Measurements from ENCODE around the gene SLX4IP. TPM values are rescaled to one million over a fixed set of nuclear protein-coding genes. Genes with fewer than 3 reads are reported as not detected.

The SLX4IP gene
- total and polyA plus RNA-seq, 2 donors (not counting 3 experiments of a cell fraction or from before 2014, with no cell fraction given): 1.9 to 4.5 TPM

DNA sequence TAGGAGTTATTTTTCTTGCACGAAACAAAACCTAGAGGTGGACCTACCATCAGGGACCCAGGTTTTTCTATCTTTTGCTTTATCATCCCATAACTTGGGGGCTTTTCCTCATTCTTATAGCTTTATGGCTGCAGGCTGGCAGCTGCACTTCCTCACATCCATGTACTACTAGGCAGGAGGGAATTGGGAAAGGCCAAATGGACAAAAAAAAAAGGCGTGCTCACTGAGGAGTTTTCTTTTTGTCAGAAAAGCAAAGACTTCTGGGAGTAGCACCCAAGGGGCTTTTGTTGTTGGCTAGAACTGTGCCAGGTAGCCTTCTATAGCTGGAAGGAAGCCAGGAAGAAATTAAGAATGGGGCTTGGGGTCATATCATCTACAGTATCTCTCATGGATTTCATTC, 61.4 kb downstream of the SLX4IP start:
- Histone ChIP-seq H3K27me3 (ENCODE audit: control insufficient read depth in 2 of 2, insufficient read depth in 2 of 2, low read length in 2 of 2) (no peaks in the 10 kb centered on the region), H2AFZ (ENCODE audit: low read depth, low read length) (no peak overlapping the region), H3K4me1 (ENCODE audit: control insufficient read depth, extremely low read depth, insufficient read depth, low read length) (peaks cover 10% of the 10 kb centered on the region), H3K9me3 (replicated peaks; ENCODE audit: control insufficient read depth, insufficient read depth, low read length) (no peaks in the 10 kb centered on the region), H3K4me3 (replicated peaks in 1 of 3; ENCODE audit: insufficient read depth in 1 of 3, low read depth in 1 of 3, low read length in 3 of 3) (no peak overlapping the region), H3K27ac (ENCODE audit: insufficient read depth, low read depth, low read length) (no peak overlapping the region), H3K36me3 (ENCODE audit: control insufficient read depth in 2 of 2, extremely low read depth in 1 of 2, insufficient read depth in 2 of 2, low read length in 2 of 2) (no peaks in the 10 kb centered on the region), H3K9ac (replicated peaks; ENCODE audit: extremely low read depth, insufficient read depth, low read length) (no peak overlapping the region), H3K4me2 (ENCODE audit: insufficient read depth, low read length) (no peak overlapping the region), H4K20me1 (replicated peaks; ENCODE audit: control insufficient read depth, extremely low read depth, insufficient read depth, low read length) (no peaks in the 10 kb centered on the region), H3K79me2 (ENCODE audit: control insufficient read depth, insufficient read depth, low read length) (no peaks in the 10 kb centered on the region), H3K9me1 (replicated peaks; ENCODE audit: control insufficient read depth, extremely low read depth, insufficient read depth, low read length) (no peaks in the 10 kb centered on the region)
- dilution Hi-C loops (cut with MboI; ENCODE audit: extremely low pct_ligation_motif_present, low sequenced_read_pairs): no loop called here
- no peak for TF ChIP-seq FOS (IDR thresholded peaks at IDR 0.05; ENCODE audit: borderline replicate concordance, insufficient read depth, low read length)
- TF ChIP-seq, protein P1, sequence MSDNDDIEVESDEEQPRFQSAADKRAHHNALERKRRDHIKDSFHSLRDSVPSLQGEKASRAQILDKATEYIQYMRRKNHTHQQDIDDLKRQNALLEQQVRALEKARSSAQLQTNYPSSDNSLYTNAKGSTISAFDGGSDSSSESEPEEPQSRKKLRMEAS (IDR thresholded peaks at IDR 0.05; ENCODE audit: insufficient read depth, insufficient read length): no peak
- TF ChIP-seq JUN (IDR thresholded peaks at IDR 0.05; ENCODE audit: borderline replicate concordance, insufficient read depth, insufficient read length, low read depth): no peak
- TF ChIP-seq GATA2 (IDR thresholded peaks at IDR 0.05; ENCODE audit: insufficient read depth, insufficient read length, low read depth, low read length): no peak
- TF ChIP-seq, protein P2, sequence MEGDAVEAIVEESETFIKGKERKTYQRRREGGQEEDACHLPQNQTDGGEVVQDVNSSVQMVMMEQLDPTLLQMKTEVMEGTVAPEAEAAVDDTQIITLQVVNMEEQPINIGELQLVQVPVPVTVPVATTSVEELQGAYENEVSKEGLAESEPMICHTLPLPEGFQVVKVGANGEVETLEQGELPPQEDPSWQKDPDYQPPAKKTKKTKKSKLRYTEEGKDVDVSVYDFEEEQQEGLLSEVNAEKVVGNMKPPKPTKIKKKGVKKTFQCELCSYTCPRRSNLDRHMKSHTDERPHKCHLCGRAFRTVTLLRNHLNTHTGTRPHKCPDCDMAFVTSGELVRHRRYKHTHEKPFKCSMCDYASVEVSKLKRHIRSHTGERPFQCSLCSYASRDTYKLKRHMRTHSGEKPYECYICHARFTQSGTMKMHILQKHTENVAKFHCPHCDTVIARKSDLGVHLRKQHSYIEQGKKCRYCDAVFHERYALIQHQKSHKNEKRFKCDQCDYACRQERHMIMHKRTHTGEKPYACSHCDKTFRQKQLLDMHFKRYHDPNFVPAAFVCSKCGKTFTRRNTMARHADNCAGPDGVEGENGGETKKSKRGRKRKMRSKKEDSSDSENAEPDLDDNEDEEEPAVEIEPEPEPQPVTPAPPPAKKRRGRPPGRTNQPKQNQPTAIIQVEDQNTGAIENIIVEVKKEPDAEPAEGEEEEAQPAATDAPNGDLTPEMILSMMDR (IDR thresholded peaks at IDR 0.05; ENCODE audit: extremely low read depth in 1 of 2, insufficient read depth in 1 of 2, low read depth in 1 of 2, low read length in 2 of 2): no peak
- TF ChIP-seq MYC (IDR thresholded peaks at IDR 0.05; ENCODE audit: low read depth, low read length): no peak
- TF ChIP-seq POLR2A (IDR thresholded peaks at IDR 0.05; ENCODE audit: low read depth, low read length): no peak
- no peak for TF ChIP-seq POLR2AphosphoS5 (IDR thresholded peaks at IDR 0.05; ENCODE audit: insufficient read depth, low read depth, low read length)
- no peak for TF ChIP-seq EZH2 (IDR thresholded peaks at IDR 0.05; ENCODE audit: borderline replicate concordance, low read depth, low read length, severe bottlenecking)
- FAIRE-seq (no peak), DNase-seq (ENCODE audit: low read depth, low spot score) (no peak)
- BruUV-seq (replicated peaks): no TSS peak
- intact Hi-C loops (cut with micrococcal nuclease): no loop called here
- ChIA-PET POLR2A (no interaction called here), CTCF (interaction anchor here (1.0 kb wide), 1 partner anchor 21 kb away, joined by 3 read pairs; no protein-coding TSS in a partner anchor)
